Tibial nerve (tissue), 3 donors: ENCODE data around the gene DEFB108B.
"Not testable (repeated sequence)": the region's sequence is repeated elsewhere in the genome, so short reads cannot be mapped to it uniquely, and the experiment has no call there.

Source experiments
- CTCF ChIP-seq, 5 experiments: fragments of 200-600 bp in 3 of 5; fragments of 450-650 bp in 2 of 5; sonication (generic) in 3 of 5; IDR thresholded peaks; one replicate each; pipeline ENCODE4 v1.5.1; 2016 to 2019; ENCODE audit warnings: antibody characterized with exemption in 5 of 5, mild to moderate bottlenecking in 3 of 5, moderate library complexity in 2 of 5
- POLR2A ChIP-seq, 2 donors: fragments of 450-650 bp; IDR thresholded peaks; one replicate each; pipeline ENCODE4 v1.6.1; 2017; ENCODE audit warnings: antibody characterized with exemption in 2 of 2, mild to moderate bottlenecking in 2 of 2, moderate library complexity in 2 of 2

GRCh38 chr11:71804158-71804947, 28.6 kb upstream of the DEFB108B start:
- TF ChIP-seq POLR2A, CTCF (IDR thresholded peaks at IDR 0.05): not testable (repeated sequence)
